ENCODE results near the gene TMTC1. TPM values are rescaled to one million over a fixed set of nuclear protein-coding genes. Genes with fewer than 3 reads are reported as not detected.

Gene TMTC1
- total RNA-seq, 2 donors from 2014 or later, result 76.3 to 160 TPM

- Histone ChIP-seq H3K4me3 (no peak overlapping the region), H3K27me3 (replicated peaks; ENCODE audit: insufficient read depth) (no peaks in the 10 kb centered on the region), H3K4me1 (ENCODE audit: control insufficient read depth in 1 of 2, low read depth in 2 of 2) (peaks cover 0 to 2% of the 10 kb centered on the region in 2 donors), H3K36me3 (peaks cover 5% of the 10 kb centered on the region), H3K9me3 (no peaks in the 10 kb centered on the region), H3K27ac (no peak overlapping the region)
- no peak for ATAC-seq (ENCODE audit: insufficient number of reproducible peaks, low FRiP score, low read depth)
- DNase-seq (ENCODE audit: low spot score), result no peak
- TF ChIP-seq CTCF (IDR thresholded peaks at IDR 0.05), result no peak
Observed at GRCh38 chr12:29521951-29522350, 261.8 kb downstream of the TMTC1 start.

DNA sequence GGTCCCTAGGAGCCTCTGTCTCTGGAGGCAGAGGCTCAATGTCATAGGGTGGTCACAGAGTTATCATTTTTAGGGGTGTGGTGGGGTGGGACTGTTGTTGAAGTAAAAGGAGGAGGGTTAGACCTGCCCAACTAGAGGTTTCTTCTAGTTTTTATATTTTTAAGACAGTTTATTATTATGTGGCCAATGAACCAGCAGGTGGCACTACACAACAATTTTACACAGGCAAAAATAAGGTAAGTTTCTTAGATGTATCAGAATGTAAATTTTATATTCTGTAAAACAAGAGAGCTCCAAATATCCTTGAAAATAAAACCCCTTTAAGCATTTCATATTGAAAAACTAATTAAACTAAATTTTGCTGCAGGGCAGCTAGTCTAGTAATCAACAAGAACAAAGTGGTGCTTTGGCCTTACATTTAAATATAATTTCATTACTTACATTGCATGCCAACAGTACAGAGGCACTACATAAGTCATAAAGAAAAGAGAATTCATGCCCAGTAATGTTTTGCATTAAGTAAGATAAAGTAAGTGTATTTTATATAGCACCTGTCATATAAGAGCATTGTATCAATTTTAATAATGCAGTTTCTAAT lies 264.1 kb downstream of the TMTC1 start:
- peaks cover 12% of the 10 kb centered on the region for H3K36me3 ChIP-seq
- H3K4me3 ChIP-seq, result no peak overlapping the region
- H3K27me3 ChIP-seq (replicated peaks; ENCODE audit: insufficient read depth), result no peaks in the 10 kb centered on the region
- H3K9me3 ChIP-seq, result no peaks in the 10 kb centered on the region
- peak; percentile 64 for TF ChIP-seq CTCF (IDR thresholded peaks at IDR 0.05)
- no peak for DNase-seq (ENCODE audit: low spot score)
- no peak overlapping the region for H3K27ac ChIP-seq
- peaks cover 0 to 1% of the 10 kb centered on the region in 2 donors for H3K4me1 ChIP-seq (ENCODE audit: control insufficient read depth in 1 of 2, low read depth in 2 of 2)
- no peak for ATAC-seq (ENCODE audit: insufficient number of reproducible peaks, low FRiP score, low read depth)

DNA sequence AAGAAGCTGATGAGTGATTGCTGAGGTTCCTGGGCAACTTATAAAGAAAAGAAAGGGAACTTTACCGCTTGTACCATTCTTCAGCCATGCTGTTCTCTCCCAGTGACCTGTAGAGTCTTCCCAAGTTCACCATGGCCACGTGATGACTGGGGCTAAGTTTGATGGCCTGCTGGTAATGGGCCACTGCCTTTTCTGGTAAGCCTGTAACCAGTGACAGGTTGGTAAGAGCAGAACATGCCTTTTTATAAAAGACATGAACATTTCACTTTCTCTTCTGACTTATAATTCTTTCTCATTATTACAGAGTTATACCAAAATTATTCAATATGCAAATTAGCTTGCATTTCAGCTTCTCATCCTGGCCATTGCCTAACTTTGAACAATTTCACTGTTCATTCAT lies 265.3 kb downstream of the TMTC1 start:
- H3K9me3 ChIP-seq, result no peaks in the 10 kb centered on the region
- peaks cover 18% of the 10 kb centered on the region for H3K36me3 ChIP-seq
- no peak overlapping the region for H3K4me3 ChIP-seq
- H3K27ac ChIP-seq, result no peak overlapping the region
- no peak for TF ChIP-seq CTCF (IDR thresholded peaks at IDR 0.05)
- ATAC-seq (ENCODE audit: insufficient number of reproducible peaks, low FRiP score, low read depth) (no peak), DNase-seq (ENCODE audit: low spot score) (no peak)
- no peaks in the 10 kb centered on the region for H3K4me1 ChIP-seq (ENCODE audit: control insufficient read depth in 1 of 2, low read depth in 2 of 2)
- no peaks in the 10 kb centered on the region for H3K27me3 ChIP-seq (replicated peaks; ENCODE audit: insufficient read depth)

DNA sequence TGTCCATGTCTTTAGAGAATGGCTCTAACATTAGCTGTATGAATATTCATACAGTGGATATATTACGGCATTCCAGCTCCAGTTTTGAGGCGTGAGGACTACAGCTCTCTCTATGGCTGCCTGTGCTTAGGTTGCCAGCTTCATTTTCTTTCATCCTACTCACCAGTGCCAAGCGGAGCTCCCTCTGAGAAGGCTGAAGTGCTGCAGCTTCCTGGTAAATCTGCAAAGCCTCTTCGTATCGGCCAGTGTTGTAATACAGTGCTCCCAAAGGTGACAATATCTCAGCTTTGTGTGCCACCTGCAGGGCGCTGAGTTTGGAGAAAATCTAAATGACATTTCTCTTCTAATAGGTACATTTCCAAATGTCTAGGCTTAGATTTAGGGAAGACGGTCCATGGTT lies 266.5 kb downstream of the TMTC1 start:
- Histone ChIP-seq H3K4me1 (ENCODE audit: control insufficient read depth in 1 of 2, low read depth in 2 of 2) (no peaks in the 10 kb centered on the region), H3K9me3 (no peaks in the 10 kb centered on the region), H3K27me3 (replicated peaks; ENCODE audit: insufficient read depth) (no peaks in the 10 kb centered on the region), H3K36me3 (peaks cover 18% of the 10 kb centered on the region), H3K27ac (no peak overlapping the region), H3K4me3 (no peak overlapping the region)
- ATAC-seq (ENCODE audit: insufficient number of reproducible peaks, low FRiP score, low read depth) (no peak), DNase-seq (ENCODE audit: low spot score) (no peak)
- no peak for TF ChIP-seq CTCF (IDR thresholded peaks at IDR 0.05)

DNA sequence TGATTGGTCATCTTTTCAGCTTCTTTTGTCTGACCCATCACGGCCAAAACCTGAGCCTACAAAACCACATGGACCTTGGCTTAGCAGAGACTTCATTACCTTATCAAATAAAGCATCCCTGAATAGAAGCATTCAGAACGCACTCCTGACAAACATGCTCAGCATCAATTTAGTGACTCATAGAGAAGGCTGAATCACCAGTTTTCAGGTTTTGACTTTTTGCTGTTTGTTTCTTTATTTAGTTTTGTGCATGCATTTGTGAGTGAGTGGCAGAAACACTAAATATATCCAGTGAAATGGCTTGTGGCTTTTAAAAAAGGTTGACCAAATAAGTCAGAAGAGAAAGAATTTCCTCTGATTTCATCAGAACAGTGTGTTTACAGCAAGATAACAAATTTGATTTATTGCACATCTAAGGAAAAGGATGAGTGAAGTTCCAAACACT lies 267.3 kb downstream of the TMTC1 start:
- Histone ChIP-seq H3K27me3 (replicated peaks; ENCODE audit: insufficient read depth) (no peaks in the 10 kb centered on the region), H3K36me3 (peaks cover 18% of the 10 kb centered on the region), H3K27ac (no peak overlapping the region), H3K4me1 (ENCODE audit: control insufficient read depth in 1 of 2, low read depth in 2 of 2) (no peaks in the 10 kb centered on the region), H3K4me3 (no peak overlapping the region), H3K9me3 (no peaks in the 10 kb centered on the region)
- no peak for TF ChIP-seq CTCF (IDR thresholded peaks at IDR 0.05)
- DNase-seq (ENCODE audit: low spot score) (no peak), ATAC-seq (ENCODE audit: insufficient number of reproducible peaks, low FRiP score, low read depth) (no peak)
